Psoas muscle (tissue), 8 donors: ENCODE data around the gene ZBTB33. TPM values are rescaled to one million over a fixed set of nuclear protein-coding genes. Genes with fewer than 3 reads are reported as not detected.

Experiments used
- ATAC-seq, 4 donors: fragments of 200-7000 bp; cut with Tn5 transposase; one replicate each; pipeline ENCODE4 v1.9.1; 2020; ENCODE audit warnings: moderate library complexity in 3 of 4, mild to moderate bottlenecking in 2 of 4
- DNase-seq, 2 donors: peaks; one replicate each; pipeline ENCODE4 v3.0.0-alpha.2; 2020
- H3K27ac ChIP-seq: fragments of 200-600 bp; one replicate; pipeline ENCODE4 v1.8.0; 2022
- H3K27me3 ChIP-seq, 3 donors: fragments of 200-600 bp in 1 of 3; one replicate each; pipeline versions ENCODE4 v1.6.1 to v1.8.0; 2013 to 2022; ENCODE audit warnings: low read length in 2 of 3, mild to moderate bottlenecking in 2 of 3, moderate library complexity in 1 of 3; ENCODE audit not compliant: insufficient read depth in 3 of 3
- H3K36me3 ChIP-seq, 2 donors: fragments of 200-600 bp in 1 of 2; one replicate each; pipeline versions ENCODE4 v1.6.1 to v1.8.0; 2013 to 2022; ENCODE audit warnings: low read depth in 1 of 2, mild to moderate bottlenecking in 1 of 2, moderate library complexity in 1 of 2; ENCODE audit not compliant: insufficient read depth in 1 of 2
- H3K4me1 ChIP-seq: fragments of 200-600 bp; one replicate; pipeline ENCODE4 v1.8.0; 2022
- H3K4me3 ChIP-seq: fragments of 200-600 bp; one replicate; pipeline ENCODE4 v1.8.0; 2022; ENCODE audit warnings: mild to moderate bottlenecking
- H3K9me3 ChIP-seq: fragments of 200-600 bp; one replicate; pipeline ENCODE4 v1.8.0; 2022
- WGBS, 3 donors: extraction: QIAGEN DNeasy Blood & Tissue Kit; methylation state at CpG; one replicate each; pipeline versions ENCODE4 v1.1.6 to v1.1.7; 2013; 5-methylcytosine and 5-hydroxymethylcytosine counted together
- intact Hi-C, 2 donors: fragments of 100-400 bp; cut with DNase I; formaldehyde crosslinking; loops; one replicate each; pipeline versions ENCODE4 v1.11.0 to v1.14.2; 2022
- polyA plus RNA-seq, 3 donors: library from polyadenylated mRNA; stranded (reverse); fragments of 200-250 nt; gene quantifications; one replicate each; pipeline ENCODE4 v1.2.3, GENCODE V29; 2013
- total RNA-seq, 4 donors: library from RNA; stranded (reverse); fragmentation: NEBNext Ultra II Directional in 2 of 4; extraction: Animal tissue kit (Norgen Biotek cat#: 25700) in 2 of 4; gene quantifications; one replicate each; pipeline versions ENCODE4 v1.2.1 to v1.2.4, GENCODE V29; 2021 to 2023
- TF ChIP-seq, protein P1 (sequence below): fragments of 200-600 bp; IDR thresholded peaks from one replicate; pipeline ENCODE4 v1.8.0; 2022; ENCODE audit warnings: antibody characterized with exemption
- donor health status: healthy with polysubstance abuse.
- donor health status: DM: no; HTN: no; CAD: no; lungs with moderate emphysema.
- donor health status: Bipolar disorder and iron deficiency.
- donor health status: healthy.
- donor health status: DM: yes; HTN: yes; CAD: no.
- donor health status: DM: no; HTN: no; CAD: no.
- donor health status: DM: no; HTN: no; CAD: no.
- donor health status: DM: yes; HTN: yes; CAD: no.

Gene ZBTB33
- total and polyA plus RNA-seq, 7 donors: 2.6 to 11.8 (median 7.5) TPM

- TF ChIP-seq, protein P1, sequence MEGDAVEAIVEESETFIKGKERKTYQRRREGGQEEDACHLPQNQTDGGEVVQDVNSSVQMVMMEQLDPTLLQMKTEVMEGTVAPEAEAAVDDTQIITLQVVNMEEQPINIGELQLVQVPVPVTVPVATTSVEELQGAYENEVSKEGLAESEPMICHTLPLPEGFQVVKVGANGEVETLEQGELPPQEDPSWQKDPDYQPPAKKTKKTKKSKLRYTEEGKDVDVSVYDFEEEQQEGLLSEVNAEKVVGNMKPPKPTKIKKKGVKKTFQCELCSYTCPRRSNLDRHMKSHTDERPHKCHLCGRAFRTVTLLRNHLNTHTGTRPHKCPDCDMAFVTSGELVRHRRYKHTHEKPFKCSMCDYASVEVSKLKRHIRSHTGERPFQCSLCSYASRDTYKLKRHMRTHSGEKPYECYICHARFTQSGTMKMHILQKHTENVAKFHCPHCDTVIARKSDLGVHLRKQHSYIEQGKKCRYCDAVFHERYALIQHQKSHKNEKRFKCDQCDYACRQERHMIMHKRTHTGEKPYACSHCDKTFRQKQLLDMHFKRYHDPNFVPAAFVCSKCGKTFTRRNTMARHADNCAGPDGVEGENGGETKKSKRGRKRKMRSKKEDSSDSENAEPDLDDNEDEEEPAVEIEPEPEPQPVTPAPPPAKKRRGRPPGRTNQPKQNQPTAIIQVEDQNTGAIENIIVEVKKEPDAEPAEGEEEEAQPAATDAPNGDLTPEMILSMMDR: no peak
- H3K9me3 ChIP-seq: no peaks in the 10 kb centered on the region
- no peak for DNase-seq
- no peak overlapping the region for H3K4me3 ChIP-seq
- no peaks in the 10 kb centered on the region for H3K36me3 ChIP-seq
- no peak for ATAC-seq
- WGBS, 3 donors: 64 to 86% (median 65%) methylated on average over 1 of the region's 1 CpG
- no peak overlapping the region for H3K27ac ChIP-seq
- no peaks in the 10 kb centered on the region for H3K4me1 ChIP-seq
- intact Hi-C loops: no loop called here
- peaks cover 0 to 5% (median 0%) of the 10 kb centered on the region in 3 donors for H3K27me3 ChIP-seq
Measured at GRCh38 chrX:120282697-120283096, 32.1 kb downstream of the ZBTB33 start.

GRCh38 chrX:120286733-120287512 is 36.3 kb downstream of the ZBTB33 start:
- ATAC-seq (no peak), DNase-seq (no peak)
- intact Hi-C loops: no loop called here
- Histone ChIP-seq H3K27me3 (peaks cover 0 to 5% (median 0%) of the 10 kb centered on the region in 3 donors), H3K36me3 (no peaks in the 10 kb centered on the region), H3K9me3 (no peaks in the 10 kb centered on the region), H3K4me3 (no peak overlapping the region), H3K27ac (no peak overlapping the region), H3K4me1 (no peaks in the 10 kb centered on the region)
- TF ChIP-seq, protein P1: no peak
- WGBS, 3 donors: 63 to 77% (median 73%) methylated on average over 4 of the region's 4 CpGs

DNA sequence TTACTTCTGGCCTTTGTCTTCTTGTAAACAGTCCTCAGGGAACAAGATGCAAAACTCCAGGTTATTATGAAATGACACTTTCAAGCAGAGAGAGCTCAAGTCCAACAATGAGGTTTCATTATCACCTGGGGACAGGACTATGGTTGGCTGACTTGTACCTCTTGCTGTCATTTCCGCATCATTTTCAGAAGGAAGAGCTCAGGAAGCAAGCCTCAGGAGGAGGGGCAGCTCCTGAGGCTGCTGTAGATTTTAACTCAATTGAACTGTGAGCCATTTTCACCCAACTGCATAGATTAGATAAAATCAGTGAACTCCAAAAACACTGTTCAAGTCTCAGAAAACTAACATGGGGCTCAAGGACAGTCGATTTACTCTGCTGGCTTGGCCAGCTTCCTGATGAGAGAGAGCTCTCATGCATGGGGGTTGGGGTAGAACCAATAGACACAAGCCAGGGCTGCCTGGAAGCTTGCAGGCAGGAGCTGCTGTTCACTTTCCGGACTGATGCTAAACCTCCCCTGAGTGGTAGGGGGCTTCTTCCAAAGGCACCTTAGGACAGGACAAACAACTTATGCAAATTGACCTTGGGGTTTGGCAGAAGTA is 37.0 kb downstream of the ZBTB33 start:
- no peak overlapping the region for H3K27ac ChIP-seq
- no peaks in the 10 kb centered on the region for H3K9me3 ChIP-seq
- intact Hi-C loops: no loop called here
- DNase-seq (no peak), ATAC-seq (no peak)
- TF ChIP-seq, protein P1: no peak
- H3K4me3 ChIP-seq: no peak overlapping the region
- no peaks in the 10 kb centered on the region for H3K4me1 ChIP-seq
- H3K27me3 ChIP-seq: peaks cover 0 to 5% (median 0%) of the 10 kb centered on the region in 3 donors
- H3K36me3 ChIP-seq: no peaks in the 10 kb centered on the region
- 44 to 67% (median 65%) methylated on average over 3 of the region's 3 CpGs for WGBS, 3 donors

DNA sequence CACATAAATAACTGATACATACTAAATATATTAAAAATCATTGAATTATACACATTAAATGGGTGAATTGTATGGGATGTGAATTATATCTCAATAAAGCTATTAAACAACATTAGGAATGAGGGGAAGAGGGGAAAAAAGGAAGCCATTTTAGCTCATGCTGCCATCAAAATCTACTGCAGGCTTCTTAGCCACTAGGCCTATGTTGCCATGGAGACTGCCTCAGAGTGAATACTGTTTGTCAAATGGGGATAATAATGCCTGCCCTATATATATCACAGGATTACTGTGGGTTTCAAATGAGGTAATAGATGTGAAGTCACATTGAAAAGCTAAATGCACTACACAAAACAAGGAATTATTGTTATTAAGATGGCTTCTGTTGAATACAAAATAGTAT is 39.5 kb downstream of the ZBTB33 start:
- TF ChIP-seq, protein P1: no peak
- Histone ChIP-seq H3K4me1 (no peaks in the 10 kb centered on the region), H3K27me3 (no peaks in the 10 kb centered on the region), H3K36me3 (no peaks in the 10 kb centered on the region), H3K27ac (no peak overlapping the region), H3K4me3 (no peak overlapping the region), H3K9me3 (no peaks in the 10 kb centered on the region)
- ATAC-seq (no peak), DNase-seq (no peak)
- intact Hi-C loops: no loop called here
